Endodermal cell (in vitro differentiated cells): Measurements from ENCODE around the gene CECR2. TPM values are rescaled to one million over a fixed set of nuclear protein-coding genes. Genes with fewer than 3 reads are reported as not detected.

Experiments
- DNase-seq: peaks from one replicate; pipeline ENCODE4 v3.0.0-alpha.2; 2017
- H3K27ac ChIP-seq: 2 replicates; pipeline ENCODE4 v1.5.1; 2013; ENCODE audit warnings: mild to moderate bottlenecking, low read depth, low read length, moderate library complexity
- H3K27me3 ChIP-seq: 2 replicates; pipeline ENCODE4 v1.6.1; 2013; ENCODE audit warnings: mild to moderate bottlenecking, low read length, moderate library complexity; ENCODE audit not compliant: insufficient read depth, control insufficient read depth, poor library complexity, severe bottlenecking
- H3K36me3 ChIP-seq: 2 replicates; pipeline ENCODE4 v1.7.0; 2013; ENCODE audit warnings: mild to moderate bottlenecking, low read length, moderate library complexity; ENCODE audit not compliant: control insufficient read depth, insufficient read depth
- H3K4me1 ChIP-seq: one replicate; pipeline ENCODE4 v1.7.0; 2013; ENCODE audit warnings: low read length; ENCODE audit not compliant: control insufficient read depth, insufficient read depth
- H3K4me3 ChIP-seq: 2 replicates; pipeline ENCODE4 v1.5.1; 2013; ENCODE audit warnings: mild to moderate bottlenecking, low read length, moderate library complexity
- H3K9ac ChIP-seq: 2 replicates; pipeline ENCODE4 v1.6.1; 2013; ENCODE audit warnings: mild to moderate bottlenecking, low read length, moderate library complexity; ENCODE audit not compliant: poor library complexity, severe bottlenecking; ENCODE audit errors: extremely low read depth
- H3K9me3 ChIP-seq: 2 replicates; pipeline ENCODE4 v1.6.1; 2013; ENCODE audit warnings: mild to moderate bottlenecking, low read length, moderate library complexity; ENCODE audit not compliant: control insufficient read depth
- H3K27ac Mint-ChIP-seq: 2 replicates; pipeline ENCODE4 v1.8.0; 2020; ENCODE audit warnings: mixed read lengths
- H3K27me3 Mint-ChIP-seq: 2 replicates; pipeline ENCODE4 v1.8.0; 2021; ENCODE audit warnings: mild to moderate bottlenecking, mixed read lengths; ENCODE audit not compliant: insufficient read depth
- H3K36me3 Mint-ChIP-seq: 2 replicates; pipeline ENCODE4 v1.8.0; 2020; ENCODE audit warnings: low read depth, mixed read lengths
- H3K4me1 Mint-ChIP-seq: 2 replicates; pipeline ENCODE4 v1.8.0; 2020; ENCODE audit warnings: mixed read lengths
- H3K4me3 Mint-ChIP-seq: 2 replicates; pipeline ENCODE4 v1.8.0; 2020; ENCODE audit warnings: mild to moderate bottlenecking, moderate library complexity, mixed read lengths
- H3K9me3 Mint-ChIP-seq: 2 replicates; pipeline ENCODE4 v1.8.0; 2020; ENCODE audit warnings: mild to moderate bottlenecking, mixed read lengths
- CTCF ChIP-seq: fragments of 200-600 bp; sonication (generic); conservative IDR thresholded peaks from 2 replicates; pipeline ENCODE4 v1.5.0; 2021; ENCODE audit warnings: antibody characterized with exemption, mild to moderate bottlenecking
- WGBS, 2 experiments: methylation state at CpG; one replicate each; pipeline versions ENCODE4 v1.1.5 to v1.1.7; 2013; ENCODE audit warnings: missing lambda C conversion rate in 2 of 2, mixed read lengths in 1 of 2; ENCODE audit not compliant: insufficient coverage in 1 of 2, insufficient read length in 1 of 2; 5-methylcytosine and 5-hydroxymethylcytosine counted together
- total RNA-seq, 2 donors: library from RNA; stranded (reverse); fragmentation: NEBNext Ultra II Directional in 1 of 2; extraction: Animal tissue kit (Norgen Biotek cat#: 25700) in 1 of 2; gene quantifications; 2 replicates in 1 of 2; 3 replicates in 1 of 2; pipeline ENCODE4 v1.2.1, GENCODE V29; 2021

CECR2 gene
- total RNA-seq, 2 donors from 2014 or later: 98.9 to 105 TPM

- Histone ChIP-seq H3K4me1 (peaks cover 11% of the 10 kb centered on the region), H3K27ac (no peak overlapping the region), H3K9me3 (peaks cover 31% of the 10 kb centered on the region), H3K36me3 (peaks cover 17% of the 10 kb centered on the region), H3K9ac (no peak overlapping the region), H3K4me3 (peak overlapping the region; percentile 8), H3K27me3 (no peaks in the 10 kb centered on the region)
- peaks cover 23% of the 10 kb centered on the region for H3K9me3 Mint-ChIP-seq
- H3K27ac Mint-ChIP-seq: peak overlapping the region; percentile 88
- no peak for DNase-seq
- H3K4me3 Mint-ChIP-seq: peak overlapping the region; percentile 49
- WGBS, 2 experiments: 33 to 42% methylated on average over 5 to 12 of the region's 12 CpGs
- no peaks in the 10 kb centered on the region for H3K27me3 Mint-ChIP-seq
- peaks cover 62% of the 10 kb centered on the region for H3K4me1 Mint-ChIP-seq
- H3K36me3 Mint-ChIP-seq: peaks cover 28% of the 10 kb centered on the region
- TF ChIP-seq CTCF: no peak
Observed at GRCh38 chr22:17381192-17381913, 12.1 kb downstream of the CECR2 start.

GRCh38 chr22:17384612-17385330 lies 15.5 kb downstream of the CECR2 start:
- H3K36me3 Mint-ChIP-seq: peaks cover 43% of the 10 kb centered on the region

GRCh38 chr22:17387356-17387755 lies 18.1 kb downstream of the CECR2 start:
- Histone ChIP-seq H3K27me3 (no peaks in the 10 kb centered on the region), H3K4me3 (no peak overlapping the region), H3K9me3 (peaks cover 31% of the 10 kb centered on the region), H3K4me1 (peaks cover 11% of the 10 kb centered on the region), H3K27ac (peak overlapping the region; percentile 7), H3K36me3 (peaks cover 60% of the 10 kb centered on the region), H3K9ac (no peak overlapping the region)
- H3K4me1 Mint-ChIP-seq: peaks cover 34% of the 10 kb centered on the region
- DNase-seq: no peak
- peak overlapping the region; percentile 45 for H3K27ac Mint-ChIP-seq
- peaks cover 20% of the 10 kb centered on the region for H3K9me3 Mint-ChIP-seq
- TF ChIP-seq CTCF: no peak
- H3K4me3 Mint-ChIP-seq: no peak overlapping the region
- H3K27me3 Mint-ChIP-seq: no peaks in the 10 kb centered on the region
- 92 to 96% methylated on average over 9 of the region's 9 CpGs for WGBS, 2 experiments
- H3K36me3 Mint-ChIP-seq: peaks cover 48% of the 10 kb centered on the region

More at GRCh38 chr22:17384612-17385330, 15.5 kb downstream of the CECR2 start:
- Histone ChIP-seq H3K27ac (no peak overlapping the region), H3K4me3 (peak overlapping the region; percentile 65), H3K9me3 (peaks cover 31% of the 10 kb centered on the region), H3K9ac (no peak overlapping the region), H3K27me3 (no peaks in the 10 kb centered on the region), H3K4me1 (peaks cover 11% of the 10 kb centered on the region), H3K36me3 (peaks cover 41% of the 10 kb centered on the region)
- no peaks in the 10 kb centered on the region for H3K27me3 Mint-ChIP-seq
- WGBS, 2 experiments: 94 to 98% methylated on average over 7 of the region's 7 CpGs
- TF ChIP-seq CTCF: no peak
- no peak overlapping the region for H3K4me3 Mint-ChIP-seq
- DNase-seq: no peak
- peaks cover 52% of the 10 kb centered on the region for H3K4me1 Mint-ChIP-seq
- H3K9me3 Mint-ChIP-seq: peaks cover 23% of the 10 kb centered on the region
- no peak overlapping the region for H3K27ac Mint-ChIP-seq
